Endothelial cell of umbilical vein (primary cell): Measurements from ENCODE around the gene ZNF213. TPM values are rescaled to one million over a fixed set of nuclear protein-coding genes. Genes with fewer than 3 reads are reported as not detected.
A peak's percentile ranks its signal among the peaks of the same experiment; 100 is the strongest.

Experiments
- BruUV-seq: library from RNA; stranded (reverse); fragments of 400-500 nt; replicated peaks from 2 replicates; lab custom pipeline; 2021; lab: Mats Ljungman, UMichigan
- CTCF ChIA-PET: fragments of 300-600, 350-600 bp; sonication (Branson Sonifier 250); formaldehyde crosslinking; loops from one replicate; lab custom pipeline; 2021; ENCODE audit warnings: antibody characterized with exemption, inconsistent platforms; lab: Charles Lee
- POLR2A ChIA-PET: fragments of 300-600, 350-600 bp; sonication (Branson Sonifier 250); formaldehyde crosslinking; loops from one replicate; lab custom pipeline; 2021; ENCODE audit warnings: antibody characterized with exemption, inconsistent platforms; lab: Charles Lee
- DNase-seq: peaks from one replicate; pipeline ENCODE4 v3.0.0-alpha.2; 2011; ENCODE audit warnings: low read depth, low spot score
- FAIRE-seq: peaks from 2 replicates; lab custom pipeline; 2011; peaks lifted over from hg19 to GRCh38; lab: Jason Lieb, UNC
- H2AFZ ChIP-seq: 2 replicates; pipeline ENCODE4 v1.6.0; 2012; ENCODE audit warnings: low read depth, low read length, control low read depth, inconsistent platforms
- H3K27ac ChIP-seq: 2 replicates; pipeline ENCODE4 v1.5.1; 2011; ENCODE audit warnings: low read depth, mild to moderate bottlenecking, control low read depth, low read length, moderate library complexity; ENCODE audit not compliant: insufficient read depth
- H3K27me3 ChIP-seq, 2 experiments: 2 replicates each; pipeline versions ENCODE4 v1.6.0 to v1.6.1; 2011; ENCODE audit warnings: low read length in 2 of 2, mixed read lengths in 1 of 2; ENCODE audit not compliant: control insufficient read depth in 2 of 2, insufficient read depth in 2 of 2
- H3K36me3 ChIP-seq, 2 experiments: 2 replicates in 1 of 2; 3 replicates in 1 of 2; pipeline ENCODE4 v1.5.1; 2011; ENCODE audit warnings: low read length in 2 of 2, mild to moderate bottlenecking in 1 of 2, moderate library complexity in 1 of 2; ENCODE audit not compliant: control insufficient read depth in 2 of 2, insufficient read depth in 2 of 2; ENCODE audit errors: extremely low read depth in 1 of 2
- H3K4me1 ChIP-seq: 3 replicates; pipeline ENCODE4 v1.5.1; 2011; ENCODE audit warnings: mild to moderate bottlenecking, low read length; ENCODE audit not compliant: control insufficient read depth, insufficient read depth; ENCODE audit errors: extremely low read depth
- H3K4me2 ChIP-seq: 2 replicates; pipeline ENCODE4 v1.6.1; 2011; ENCODE audit warnings: low read length, control low read depth, mixed read lengths; ENCODE audit not compliant: insufficient read depth
- H3K4me3 ChIP-seq, 3 experiments: fragments of 200-600 bp in 1 of 3; sonication (generic), shearing (Covaris generic) in 1 of 3; replicated peaks in 1 of 3; 2 replicates each; pipeline ENCODE4 v1.5.1; 2011 to 2016; ENCODE audit warnings: control low read depth in 3 of 3, low read length in 3 of 3, mild to moderate bottlenecking in 2 of 3, inconsistent platforms in 1 of 3, low read depth in 1 of 3, moderate library complexity in 1 of 3; ENCODE audit not compliant: insufficient read depth in 1 of 3
- H3K79me2 ChIP-seq: 2 replicates; pipeline ENCODE4 v1.6.0; 2012; ENCODE audit warnings: low read length, inconsistent platforms; ENCODE audit not compliant: control insufficient read depth, insufficient read depth
- H3K9ac ChIP-seq: replicated peaks from 2 replicates; pipeline ENCODE3; 2011; ENCODE audit warnings: low read length, control low read depth; ENCODE audit not compliant: insufficient read depth; ENCODE audit errors: extremely low read depth
- H3K9me1 ChIP-seq: replicated peaks from 3 replicates; pipeline ENCODE4 v1.6.0; 2011; ENCODE audit warnings: mild to moderate bottlenecking, low read length; ENCODE audit not compliant: control insufficient read depth, insufficient read depth; ENCODE audit errors: extremely low read depth
- H3K9me3 ChIP-seq: replicated peaks from 2 replicates; pipeline ENCODE4 v1.5.1; 2012; ENCODE audit warnings: low read length, inconsistent platforms; ENCODE audit not compliant: control insufficient read depth, insufficient read depth
- H4K20me1 ChIP-seq: replicated peaks from 2 replicates; pipeline ENCODE3; 2011; ENCODE audit warnings: mild to moderate bottlenecking, low read length; ENCODE audit not compliant: control insufficient read depth, insufficient read depth; ENCODE audit errors: extremely low read depth
- EZH2 ChIP-seq: IDR thresholded peaks from 2 replicates; pipeline ENCODE4 v1.6.1; 2012; ENCODE audit warnings: borderline replicate concordance, low read depth, mild to moderate bottlenecking, moderate library complexity, low read length, inconsistent platforms; ENCODE audit not compliant: severe bottlenecking
- GATA2 ChIP-seq: IDR thresholded peaks from 2 replicates; pipeline ENCODE4 v1.7.0; 2011; ENCODE audit warnings: low read depth, mild to moderate bottlenecking, moderate library complexity, mixed read lengths, low read length; ENCODE audit not compliant: insufficient read length, insufficient read depth
- JUN ChIP-seq: IDR thresholded peaks from 2 replicates; pipeline ENCODE4 v1.6.1; 2011; ENCODE audit warnings: borderline replicate concordance, low read depth; ENCODE audit not compliant: insufficient read length, insufficient read depth
- dilution Hi-C: fragments of 300-500 bp; cut with MboI; formaldehyde crosslinking; loops from one replicate; pipeline ENCODE4 v1.15.0; 2019; ENCODE audit warnings: low sequenced_read_pairs; ENCODE audit not compliant: extremely low pct_ligation_motif_present
- intact Hi-C: fragments of 100-400 bp; cut with micrococcal nuclease; formaldehyde crosslinking; loops from one replicate; pipeline ENCODE4 v1.10.0; 2022
- polyA plus RNA-seq, 4 experiments: library from polyadenylated mRNA; depleted of rRNA in 3 of 4; stranded (reverse) in 3 of 4; unstranded in 1 of 4; fragments of >200 nt; gene quantifications; 2 replicates each; pipeline versions ENCODE4 v1.2.1 to v1.2.3, GENCODE V29; 2011 to 2012; ENCODE audit warnings: missing spikeins in 1 of 4
- total RNA-seq: library from RNA; stranded (reverse); gene quantifications from 2 replicates; pipeline ENCODE4 v1.2.3, GENCODE V29; 2021
- TF ChIP-seq, protein P1 (sequence below): IDR thresholded peaks from 2 replicates; pipeline ENCODE4 v1.6.1; 2011; ENCODE audit not compliant: insufficient read depth, insufficient read length

ZNF213 gene
- total and polyA plus RNA-seq, 2 donors (not counting 3 experiments of a cell fraction or from before 2014, with no cell fraction given), result 2.0 to 9.8 TPM

DNA sequence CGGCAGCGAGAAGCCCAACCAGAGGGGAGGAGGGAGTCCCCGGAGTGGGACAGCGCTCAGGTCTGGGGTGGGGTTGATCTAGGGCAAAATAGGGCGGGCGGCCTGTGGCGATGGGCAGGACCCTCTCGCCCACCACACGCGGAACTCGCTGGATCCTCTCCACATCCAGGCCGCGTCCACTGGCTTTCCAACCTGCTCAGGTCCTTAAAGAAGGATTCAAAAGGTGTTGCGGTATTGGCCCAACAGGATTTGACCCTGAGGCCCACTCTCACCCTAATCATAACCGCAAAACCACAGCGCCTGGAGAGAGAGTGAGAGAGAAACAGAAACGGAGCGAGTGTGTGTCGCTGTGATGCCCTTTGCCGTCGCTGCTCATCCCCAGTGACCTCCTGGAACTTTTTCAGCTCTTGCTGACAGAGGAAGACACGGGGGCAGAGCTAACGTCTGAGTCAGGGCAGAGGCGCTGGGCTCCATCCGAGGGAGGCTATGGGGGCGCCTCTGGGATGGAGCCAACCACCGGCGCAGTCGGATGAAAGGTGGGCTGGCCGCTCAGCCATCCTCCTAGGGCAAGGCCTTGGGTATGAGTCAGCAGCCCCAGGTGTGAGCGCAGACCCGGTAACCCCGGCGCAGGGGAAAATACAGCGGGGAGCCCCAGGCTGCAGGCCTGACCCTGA lies 36.5 kb downstream of the ZNF213 start:
- H2AFZ ChIP-seq, result no peak overlapping the region
- BruUV-seq, result no TSS peak
- no peak overlapping the region for H3K4me3 ChIP-seq
- H3K9me1 ChIP-seq, result no peaks in the 10 kb centered on the region
- POLR2A ChIA-PET, result no interaction called here
- CTCF ChIA-PET, result interaction anchor here (0.7 to 3.3 kb wide), 8 partner anchors 11 to 143 kb away, joined by 3 to 11 read pairs (median 4); no protein-coding TSS in a partner anchor
- no peaks in the 10 kb centered on the region for H3K9me3 ChIP-seq
- H3K27me3 ChIP-seq, result peaks cover 31 to 37% of the 10 kb centered on the region in 2 experiments
- no peak for FAIRE-seq
- no peaks in the 10 kb centered on the region for H4K20me1 ChIP-seq
- dilution Hi-C loops (no loop called here), intact Hi-C loops (no loop called here)
- H3K9ac ChIP-seq, result no peak overlapping the region
- H3K36me3 ChIP-seq, result no peaks in the 10 kb centered on the region
- no peaks in the 10 kb centered on the region for H3K79me2 ChIP-seq
- DNase-seq, result no peak
- H3K27ac ChIP-seq, result no peak overlapping the region
- H3K4me1 ChIP-seq, result peaks cover 22% of the 10 kb centered on the region
- TF ChIP-seq JUN (no peak), EZH2 (peak; percentile 8)
- peak overlapping the region; percentile 18 for H3K4me2 ChIP-seq

DNA sequence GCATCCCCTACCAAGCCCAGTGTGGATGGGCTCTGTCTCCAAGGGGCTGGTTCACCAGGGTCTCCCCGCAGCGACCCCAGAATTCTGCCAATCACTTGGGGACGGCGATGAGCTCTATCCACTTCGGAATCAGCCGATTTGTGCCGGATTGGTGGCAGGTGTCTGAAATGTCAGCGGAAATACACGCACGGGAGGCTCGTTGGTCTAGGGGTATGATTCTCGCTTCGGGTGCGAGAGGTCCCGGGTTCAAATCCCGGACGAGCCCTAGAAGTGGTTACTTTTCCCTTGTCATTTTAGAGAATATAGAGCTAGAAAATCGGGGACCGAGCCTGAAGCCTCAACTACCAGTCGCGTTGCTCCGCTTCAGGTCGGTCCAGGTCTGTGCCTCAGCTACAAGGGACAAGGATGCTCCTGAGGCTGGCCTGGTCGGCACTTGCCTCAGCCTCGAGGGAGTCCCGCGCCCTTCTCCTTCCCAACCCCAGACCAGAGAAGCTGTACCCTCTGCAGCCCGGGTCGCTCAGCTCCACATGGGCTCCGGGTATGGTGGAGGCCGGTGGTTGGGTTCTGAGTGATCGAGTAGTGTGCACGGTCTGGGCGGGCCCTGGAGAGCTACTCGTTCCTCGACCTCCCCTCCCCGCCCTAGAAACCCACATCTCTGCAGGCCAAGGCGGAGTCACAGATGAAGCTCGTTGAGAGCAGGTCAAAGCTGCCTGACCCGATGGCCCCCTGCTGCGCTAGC lies 37.2 kb downstream of the ZNF213 start:
- ChIA-PET CTCF (interaction anchor here (0.8 to 3.3 kb wide), 8 partner anchors 10 to 141 kb away, joined by 3 to 11 read pairs (median 3); no protein-coding TSS in a partner anchor), POLR2A (no interaction called here)
- peaks cover 22% of the 10 kb centered on the region for H3K4me1 ChIP-seq
- peak; percentile 86 for FAIRE-seq
- no peak for DNase-seq
- no peak overlapping the region for H3K4me3 ChIP-seq
- intact Hi-C loops (no loop called here), dilution Hi-C loops (no loop called here)
- no peaks in the 10 kb centered on the region for H3K36me3 ChIP-seq
- H3K4me2 ChIP-seq, result no peak overlapping the region
- peaks cover 29 to 37% of the 10 kb centered on the region in 2 experiments for H3K27me3 ChIP-seq
- H3K79me2 ChIP-seq, result no peaks in the 10 kb centered on the region
- H3K9ac ChIP-seq, result no peak overlapping the region
- H4K20me1 ChIP-seq, result no peaks in the 10 kb centered on the region
- no peak overlapping the region for H2AFZ ChIP-seq
- TSS peak; percentile 93 for BruUV-seq
- TF ChIP-seq EZH2 (no peak), GATA2 (no peak)
- TF ChIP-seq, protein P1, sequence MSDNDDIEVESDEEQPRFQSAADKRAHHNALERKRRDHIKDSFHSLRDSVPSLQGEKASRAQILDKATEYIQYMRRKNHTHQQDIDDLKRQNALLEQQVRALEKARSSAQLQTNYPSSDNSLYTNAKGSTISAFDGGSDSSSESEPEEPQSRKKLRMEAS, result no peak
- no peak overlapping the region for H3K27ac ChIP-seq
- H3K9me3 ChIP-seq, result no peaks in the 10 kb centered on the region
- H3K9me1 ChIP-seq, result no peaks in the 10 kb centered on the region
